GM19372 (cell line): ENCODE data around the gene SUSD3.

Experiments used
- ATAC-seq: cut with Tn5 transposase; IDR thresholded peaks from one replicate; pipeline ENCODE4 v1.9.1; 2021; ENCODE audit warnings: mild to moderate bottlenecking, low read depth, moderate library complexity; ENCODE audit not compliant: unreplicated experiment

The SUSD3 gene

GRCh38 chr9:93132946-93133680 lies 74.6 kb downstream of the SUSD3 start:
- ATAC-seq, result peak; percentile 46

DNA sequence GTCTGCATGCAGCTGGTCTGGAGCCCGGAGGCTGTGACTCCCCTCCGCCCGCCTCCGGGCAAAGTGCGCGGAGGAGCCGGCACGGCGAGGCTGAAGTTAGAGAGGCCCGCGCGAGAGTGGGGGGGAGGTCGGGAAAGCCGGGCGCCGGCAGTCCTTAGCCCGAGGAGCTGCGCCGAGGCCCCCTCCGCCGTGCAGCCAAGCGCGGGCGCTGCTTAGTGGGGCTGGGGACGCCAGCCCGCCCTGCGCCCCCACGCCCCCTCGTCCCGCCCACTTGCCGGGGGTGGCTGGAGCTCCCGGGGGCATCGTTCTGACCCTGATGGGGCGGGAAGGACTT lies 75.1 kb downstream of the SUSD3 start:
- no peak for ATAC-seq

- peak; percentile 63 for ATAC-seq
Observed at GRCh38 chr9:93134015-93134739, 75.7 kb downstream of the SUSD3 start, which contains the start of gene NINJ1. NINJ1 (minus strand) TSS chr9:93134251; CDS start chr9:93134217, 34 bp downstream.
